Hippocampal formation (tissue), 2 donors: Measurements from ENCODE around the gene PARP2.

ENCODE experiments used
- DNase-seq, 2 donors: peaks; one replicate each; lab custom pipeline; 2025; lab: John Stamatoyannopoulos, UW

Gene PARP2

GRCh38 chr14:20400965-20401593 is 57.6 kb downstream of the PARP2 start:
- DNase-seq = no peak

GRCh38 chr14:20403521-20403920 is 60.1 kb downstream of the PARP2 start:
- no peak for DNase-seq
